GM18519 (cell line): ENCODE measurements around the gene SHOC2.

Experiments
- ATAC-seq: cut with Tn5 transposase; IDR thresholded peaks from one replicate; pipeline ENCODE4 v1.9.1; 2021; ENCODE audit warnings: mild to moderate bottlenecking, moderate library complexity; ENCODE audit not compliant: unreplicated experiment, low FRiP score

The SHOC2 gene

DNA sequence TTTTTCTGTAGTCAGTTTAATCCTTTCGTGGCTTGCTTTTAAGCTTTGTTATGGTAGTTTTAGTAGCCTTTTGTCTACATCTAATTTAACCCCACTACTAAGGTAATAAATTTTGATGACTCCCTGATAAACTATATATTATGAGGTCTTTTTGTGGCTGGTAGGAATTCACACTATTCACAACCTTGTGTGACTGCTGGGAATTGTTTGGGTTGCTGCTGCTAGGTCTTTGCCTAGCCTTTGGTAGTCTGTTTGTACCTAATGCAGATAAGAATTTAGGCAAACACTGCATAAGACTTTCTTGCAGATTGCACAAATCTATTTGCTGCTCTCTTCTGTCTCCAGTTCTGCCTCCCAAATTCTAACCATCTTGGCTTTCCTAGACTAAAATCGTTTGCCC, 58.3 kb downstream of the SHOC2 start:
- no peak for ATAC-seq

DNA sequence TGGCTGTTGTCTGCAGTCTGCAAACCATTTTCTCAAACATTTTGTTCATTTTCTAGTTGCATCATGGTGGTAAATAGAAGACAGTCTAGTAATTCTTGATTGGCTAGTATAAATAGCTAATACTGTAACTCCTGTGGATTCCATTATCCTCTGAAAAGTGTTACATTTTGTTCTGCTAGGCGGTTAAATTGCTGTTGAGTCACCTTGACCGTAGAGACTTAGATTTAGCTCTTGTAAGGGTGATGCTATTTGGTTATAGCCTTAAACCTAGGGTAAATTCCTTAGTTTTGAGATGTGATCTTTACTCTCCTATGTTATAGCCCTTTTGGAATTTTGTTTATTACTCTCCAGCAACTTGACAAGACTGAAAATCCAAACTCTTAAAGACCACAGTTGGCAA, 58.8 kb downstream of the SHOC2 start:
- ATAC-seq, result no peak

- ATAC-seq, result no peak
Measured at GRCh38 chr10:110979611-110980010, 60.2 kb downstream of the SHOC2 start.

DNA sequence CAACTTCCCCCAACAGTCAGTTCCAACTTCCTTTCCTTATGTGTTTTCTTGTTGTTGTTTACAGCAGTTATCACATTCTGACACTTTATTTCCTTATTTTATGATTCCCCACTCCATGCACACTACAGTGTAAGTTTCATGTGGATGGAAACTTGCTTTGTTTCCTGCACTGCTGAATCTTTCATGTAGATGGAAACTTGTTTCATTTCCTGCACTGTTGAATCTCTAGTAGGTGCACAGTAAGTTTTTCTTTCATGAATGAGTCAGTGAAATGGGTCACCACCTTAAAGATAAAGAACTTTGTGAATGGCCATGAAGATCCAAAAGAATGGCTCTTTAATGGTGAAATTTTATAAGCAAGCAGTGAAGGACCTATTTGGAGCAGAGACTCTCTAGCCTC, 61.4 kb downstream of the SHOC2 start:
- no peak for ATAC-seq

- no peak for ATAC-seq
Measured at GRCh38 chr10:110983466-110983865, 64.1 kb downstream of the SHOC2 start.

- ATAC-seq, result no peak
Measured at GRCh38 chr10:110985497-110986275, 66.3 kb downstream of the SHOC2 start.

GRCh38 chr10:110989016-110989415, 69.6 kb downstream of the SHOC2 start:
- ATAC-seq, result no peak

DNA sequence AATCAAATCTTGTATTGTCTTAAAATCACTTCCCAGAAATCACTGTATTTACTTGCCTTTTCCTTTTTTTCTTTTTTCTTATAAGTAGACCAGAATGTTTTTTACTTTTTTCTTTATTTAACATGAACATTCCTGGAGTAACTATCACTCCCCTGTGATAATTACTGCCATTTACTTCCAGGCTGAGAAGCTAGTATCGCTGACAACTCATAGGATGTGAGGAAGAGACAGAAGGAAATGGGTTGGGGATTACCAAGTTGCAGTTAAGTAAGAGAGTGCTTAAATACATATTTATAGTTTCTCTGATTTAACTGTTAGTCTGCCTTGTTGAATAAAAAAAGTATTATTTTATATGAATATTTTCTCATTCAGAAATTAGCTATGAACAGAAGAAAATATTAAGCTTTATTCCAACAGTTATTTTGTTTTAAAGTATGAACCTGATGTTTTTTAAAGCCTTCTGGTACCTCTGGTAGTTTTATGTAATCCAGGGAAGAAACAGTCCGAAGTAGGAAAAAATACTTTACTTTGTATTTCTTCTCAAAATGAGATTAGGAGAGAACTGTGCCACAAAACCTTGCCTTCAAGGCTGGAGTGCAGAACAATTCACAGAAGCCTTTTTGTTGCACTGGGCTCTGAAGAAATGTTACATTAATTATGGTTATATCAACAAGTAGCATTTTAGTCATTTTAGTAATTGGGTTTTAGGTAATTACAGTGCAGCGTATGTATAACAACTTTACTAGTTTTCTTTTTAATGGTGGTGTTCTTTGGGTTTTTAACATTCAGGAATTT, 72.8 kb downstream of the SHOC2 start:
- ATAC-seq, result no peak

- peak; percentile 59 for ATAC-seq
Measured at GRCh38 chr10:110993024-110993693, 73.8 kb downstream of the SHOC2 start.

DNA sequence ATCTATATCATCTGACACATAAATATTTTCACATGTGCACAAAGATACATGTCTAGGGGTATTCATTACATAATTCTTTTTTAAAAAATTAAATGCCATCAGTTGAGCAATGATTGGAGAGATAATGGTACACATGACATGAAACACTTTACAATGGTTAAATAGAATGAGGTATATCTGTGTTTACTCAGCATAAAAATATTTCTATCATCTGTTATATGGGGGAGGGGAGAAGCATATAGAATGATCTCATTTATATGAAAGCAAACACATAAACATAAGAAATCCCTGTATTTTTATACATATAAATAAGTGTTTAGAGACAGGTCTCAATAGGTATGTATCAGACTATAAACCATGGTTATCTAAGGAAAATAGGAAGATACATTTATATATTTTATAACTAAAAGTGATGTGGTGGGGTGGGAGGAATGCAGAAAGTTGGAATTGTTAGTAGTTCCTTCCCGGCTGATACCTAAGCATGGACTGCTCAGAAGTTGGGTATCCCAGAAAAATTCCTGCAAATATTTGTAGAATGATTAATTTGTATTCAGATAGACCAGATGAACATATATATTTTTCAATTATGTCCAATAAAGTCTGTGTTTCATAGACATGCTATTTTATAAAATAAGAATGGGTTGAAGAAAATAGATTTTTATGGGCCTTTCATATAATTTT, 75.1 kb downstream of the SHOC2 start:
- ATAC-seq, result no peak

- ATAC-seq, result no peak
Measured at GRCh38 chr10:110995301-110995700, 75.9 kb downstream of the SHOC2 start.

- no peak for ATAC-seq
Measured at GRCh38 chr10:110996256-110996655, 76.9 kb downstream of the SHOC2 start.

DNA sequence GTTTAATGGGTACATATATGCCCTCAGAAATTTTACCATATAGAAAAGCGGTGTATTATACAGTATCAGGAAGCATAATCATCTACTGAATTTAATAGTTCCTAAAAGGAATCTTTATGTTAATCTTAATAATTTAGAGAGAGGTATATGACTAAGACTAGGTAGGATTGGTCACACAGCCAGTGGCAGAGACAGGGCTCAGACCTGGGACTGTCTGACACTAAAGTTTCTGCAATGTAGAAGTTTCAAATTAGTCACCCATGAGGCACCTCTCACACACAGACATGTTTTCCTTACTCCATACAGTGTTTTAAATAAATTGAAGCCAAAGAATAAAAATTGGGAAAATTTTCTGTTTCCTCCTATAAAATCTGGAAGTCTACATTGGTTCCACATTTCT, 84.6 kb downstream of the SHOC2 start:
- ATAC-seq, result no peak

- ATAC-seq, result no peak
Measured at GRCh38 chr10:111007486-111007885, 88.1 kb downstream of the SHOC2 start.

- no peak for ATAC-seq
Measured at GRCh38 chr10:111015181-111015580, 95.8 kb downstream of the SHOC2 start.

- no peak for ATAC-seq
Measured at GRCh38 chr10:111017098-111017497, 97.7 kb downstream of the SHOC2 start.

DNA sequence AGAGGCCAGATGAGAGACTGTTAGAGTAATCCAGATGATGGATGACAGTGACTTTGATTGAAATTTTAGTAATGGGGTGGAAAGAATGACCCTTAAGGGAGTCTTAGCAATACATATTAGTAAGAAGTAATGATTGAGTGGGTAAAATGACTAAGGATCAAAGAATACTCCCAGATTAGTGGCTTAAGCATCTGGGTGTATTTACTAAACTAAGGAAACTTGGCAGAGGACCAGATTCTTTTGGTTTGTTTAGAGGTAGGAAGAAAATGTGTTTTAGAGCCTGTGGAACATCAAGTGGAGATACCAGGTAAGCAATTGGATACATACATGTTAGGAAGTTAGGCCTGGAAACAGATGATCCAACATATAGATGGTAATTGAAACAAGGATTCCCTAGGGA, 98.6 kb downstream of the SHOC2 start:
- no peak for ATAC-seq

- no peak for ATAC-seq
Measured at GRCh38 chr10:111023060-111023459, 103.7 kb downstream of the SHOC2 start.

DNA sequence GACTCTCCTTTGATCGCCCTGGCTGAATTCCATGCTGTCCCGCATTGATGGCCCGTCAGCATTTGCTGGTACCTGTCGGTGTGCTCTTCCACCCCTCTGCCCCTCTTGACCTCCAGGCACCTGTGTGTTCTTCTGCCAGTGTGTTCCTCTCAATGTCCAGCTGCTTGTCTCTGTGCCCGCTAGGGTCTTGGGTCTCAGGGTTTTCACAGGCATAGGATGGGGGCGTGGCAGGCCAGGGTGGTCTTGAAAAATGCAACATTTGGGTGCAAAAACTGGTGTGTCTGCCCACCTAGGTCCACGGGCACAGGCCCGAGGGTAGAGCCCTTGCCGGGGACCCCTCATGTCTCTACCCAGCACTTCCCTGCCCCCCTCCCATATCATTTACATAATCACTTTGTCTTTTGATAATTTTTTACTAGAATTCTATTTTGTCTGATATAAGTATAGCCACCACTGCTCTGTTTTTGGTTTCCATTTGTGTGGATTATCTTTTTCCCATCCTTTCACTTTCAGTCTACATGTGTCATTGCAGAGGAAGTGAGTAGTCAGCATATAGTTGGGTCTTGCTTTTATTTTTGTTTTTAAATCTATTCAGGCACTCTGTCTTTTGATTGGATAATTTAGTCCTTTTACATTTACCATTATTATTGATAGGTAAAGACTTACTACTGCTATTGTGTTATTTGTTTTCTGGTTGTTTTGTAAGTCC, 110.8 kb downstream of the SHOC2 start:
- peak; percentile 76 for ATAC-seq

GRCh38 chr10:111034598-111035310, 115.3 kb downstream of the SHOC2 start:
- ATAC-seq, result no peak
